NCI-H526 (cell line): ENCODE measurements around the gene FOXD4L6.
"Not testable (repeated sequence)": the region's sequence is repeated elsewhere in the genome, so short reads cannot be mapped to it uniquely, and the experiment has no call there.

Experiments used
- DNase-seq, 2 experiments: peaks; one replicate each; lab custom pipeline; 2025; lab: John Stamatoyannopoulos, UW

FOXD4L6 gene

DNA sequence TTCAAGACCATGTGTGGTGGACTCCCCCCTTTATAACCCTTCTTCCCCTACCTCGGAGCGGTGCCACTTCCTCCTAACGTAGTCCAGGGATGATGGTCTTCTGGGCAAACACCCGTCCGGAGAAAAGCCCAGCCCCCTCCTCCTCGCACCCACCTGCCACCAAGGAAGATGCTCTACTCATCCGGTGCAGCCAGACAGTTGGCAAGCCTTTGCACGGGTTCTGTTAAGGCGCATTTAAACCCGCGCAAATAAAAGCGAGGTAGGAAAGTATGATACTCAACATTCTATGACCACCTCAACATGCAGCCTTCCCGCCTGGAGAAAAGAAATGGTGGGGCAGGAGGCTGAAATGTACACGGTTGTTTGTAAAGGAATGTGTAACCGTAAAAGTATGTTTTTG lies at the start of gene FOXD4L6:
TSS of gene FOXD4L6 (minus strand) at position 101 of the 400 bp plus-strand sequence. CDS start 298 bp downstream, outside the sequence.
- DNase-seq, result not testable (repeated sequence)

DNA sequence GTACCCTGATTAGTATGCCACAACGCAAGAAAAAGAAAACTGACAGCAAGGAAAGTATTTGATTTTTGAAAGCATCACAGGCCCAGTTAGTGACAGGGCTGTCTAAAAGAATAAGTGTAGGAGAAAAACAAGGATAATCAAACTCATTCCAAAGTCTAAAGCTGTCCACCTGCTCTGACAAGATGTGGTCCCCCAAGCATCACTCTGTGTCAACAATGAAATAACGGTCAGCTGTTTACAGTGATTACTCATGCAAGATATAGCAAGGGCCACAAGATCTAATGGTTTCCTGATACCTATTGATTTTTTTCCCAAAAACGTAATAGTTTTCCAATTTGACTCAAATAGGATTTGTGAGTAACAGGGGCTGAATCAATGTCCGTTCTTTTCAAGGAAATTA lies 46.5 kb upstream of the FOXD4L6 start:
- not testable (repeated sequence) for DNase-seq

DNA sequence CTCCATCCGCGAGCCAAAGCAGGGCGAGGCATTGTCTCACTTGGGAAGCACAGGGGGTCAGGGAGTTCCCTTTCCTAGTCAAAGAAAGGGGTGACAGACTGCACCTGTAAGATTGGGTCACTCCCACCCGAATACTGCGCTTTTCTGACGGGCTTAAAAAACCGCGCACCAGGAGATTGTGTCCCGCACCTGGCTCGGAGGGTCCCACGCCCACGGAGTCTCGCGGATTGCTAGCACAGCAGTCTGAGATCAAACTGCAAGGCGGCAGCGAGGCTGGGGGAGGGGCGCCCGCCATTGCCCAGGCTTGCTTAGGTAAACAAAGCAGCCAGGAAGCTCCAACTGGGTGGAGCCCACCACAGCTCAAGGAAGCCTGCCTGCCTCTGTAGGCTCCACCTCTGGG lies 21.6 kb upstream of the FOXD4L6 start:
- DNase-seq, result not testable (repeated sequence)

DNA sequence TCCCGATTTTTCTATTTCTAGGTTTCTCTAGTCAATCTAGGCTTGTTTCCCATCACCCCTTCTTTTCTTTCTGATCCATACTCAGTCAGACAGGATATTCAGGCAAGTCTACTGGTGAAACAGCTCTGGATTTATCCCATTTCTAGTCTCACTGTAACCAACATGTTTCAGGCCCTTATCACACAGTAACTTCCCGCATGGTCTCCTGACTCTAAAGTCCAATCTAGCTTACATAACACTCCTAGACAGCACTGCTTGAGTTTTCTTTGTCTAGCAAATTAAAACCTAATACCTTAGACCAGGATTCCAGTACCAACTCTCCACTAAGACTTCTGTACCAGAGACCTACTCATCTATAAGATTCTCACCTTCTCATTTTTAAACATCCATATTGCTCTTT lies 13.4 kb upstream of the FOXD4L6 start:
- DNase-seq, result not testable (repeated sequence)

DNA sequence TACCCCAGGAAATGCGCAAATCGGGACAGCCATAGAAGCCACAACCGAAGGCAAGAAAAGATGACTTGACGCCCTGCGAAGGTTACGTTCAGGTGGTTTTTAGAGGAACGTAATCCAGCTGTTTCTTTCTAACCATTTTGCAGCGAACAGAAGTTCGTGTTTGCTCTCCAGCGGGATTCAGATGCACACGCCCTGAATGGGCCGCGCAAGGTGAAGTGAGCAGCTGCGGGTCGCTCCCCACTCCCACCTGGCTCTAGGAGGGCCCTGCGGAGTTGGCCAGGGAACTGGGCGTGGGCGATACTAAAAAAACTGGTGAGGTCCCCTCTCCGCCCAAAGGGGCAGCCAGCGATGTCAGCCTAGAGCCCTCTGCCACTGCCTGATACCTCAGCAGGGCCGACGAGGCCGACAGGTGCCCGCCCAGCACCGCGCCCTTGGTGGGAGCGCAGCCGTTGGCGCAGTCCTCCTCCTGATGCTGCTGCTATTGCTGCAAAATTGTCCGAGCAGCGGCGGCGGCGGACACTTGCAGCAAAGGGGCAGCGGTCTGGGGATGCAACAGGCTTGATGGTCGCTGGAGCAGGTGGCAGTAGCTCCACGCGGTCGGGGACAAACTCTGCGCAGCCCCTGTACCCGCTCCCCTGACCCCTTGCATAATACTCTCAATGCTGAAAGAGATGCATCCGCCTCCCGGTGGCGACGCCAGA lies 1.6 kb downstream of the FOXD4L6 start:
- DNase-seq, result not testable (repeated sequence)

DNA sequence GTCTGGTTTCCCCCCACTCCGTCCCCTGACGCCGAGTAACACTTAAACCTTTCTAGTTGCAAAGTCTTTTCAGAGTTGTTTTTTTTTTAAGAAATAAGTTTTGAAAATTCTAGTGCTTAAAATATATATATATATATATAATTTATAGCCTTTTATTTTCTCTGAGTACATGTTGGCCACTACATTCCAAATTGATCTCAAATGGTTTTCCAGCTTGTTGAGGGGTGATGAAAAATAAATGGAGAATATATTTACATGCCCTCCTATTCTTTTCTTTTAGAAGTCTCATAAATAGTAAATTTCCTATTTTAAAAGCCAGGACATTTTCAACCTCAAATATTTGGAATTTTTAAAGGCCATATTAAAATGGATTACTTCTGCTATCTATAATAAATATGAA lies 2.5 kb downstream of the FOXD4L6 start:
- DNase-seq, result not testable (repeated sequence)

DNA sequence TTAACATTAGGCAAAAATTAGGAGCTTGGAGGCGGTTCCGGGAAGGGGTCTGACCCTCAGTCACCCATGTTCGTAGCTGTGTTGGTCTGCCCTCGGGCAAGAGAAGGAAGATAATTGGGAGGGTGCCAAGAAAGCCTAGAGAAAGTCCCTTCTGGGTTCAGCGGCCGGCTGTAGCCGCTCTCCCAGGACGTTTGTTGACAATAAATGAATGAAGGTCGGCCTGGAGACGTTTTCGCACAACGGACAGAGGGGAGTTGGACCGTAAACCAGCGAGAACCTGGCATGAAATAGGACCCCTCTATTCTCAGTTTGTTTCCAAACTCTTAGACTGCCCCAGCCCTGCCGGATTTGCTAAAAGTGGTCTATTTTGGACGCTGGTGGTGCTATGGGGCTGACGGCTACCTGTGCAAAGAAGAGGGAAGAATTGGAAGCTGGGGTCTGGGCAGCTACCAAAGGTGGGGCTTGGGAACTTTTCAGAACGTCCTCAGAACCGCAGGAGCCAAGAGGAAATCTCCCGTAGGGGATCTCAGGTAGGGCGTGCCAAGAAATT lies 3.3 kb downstream of the FOXD4L6 start:
- not testable (repeated sequence) for DNase-seq

DNA sequence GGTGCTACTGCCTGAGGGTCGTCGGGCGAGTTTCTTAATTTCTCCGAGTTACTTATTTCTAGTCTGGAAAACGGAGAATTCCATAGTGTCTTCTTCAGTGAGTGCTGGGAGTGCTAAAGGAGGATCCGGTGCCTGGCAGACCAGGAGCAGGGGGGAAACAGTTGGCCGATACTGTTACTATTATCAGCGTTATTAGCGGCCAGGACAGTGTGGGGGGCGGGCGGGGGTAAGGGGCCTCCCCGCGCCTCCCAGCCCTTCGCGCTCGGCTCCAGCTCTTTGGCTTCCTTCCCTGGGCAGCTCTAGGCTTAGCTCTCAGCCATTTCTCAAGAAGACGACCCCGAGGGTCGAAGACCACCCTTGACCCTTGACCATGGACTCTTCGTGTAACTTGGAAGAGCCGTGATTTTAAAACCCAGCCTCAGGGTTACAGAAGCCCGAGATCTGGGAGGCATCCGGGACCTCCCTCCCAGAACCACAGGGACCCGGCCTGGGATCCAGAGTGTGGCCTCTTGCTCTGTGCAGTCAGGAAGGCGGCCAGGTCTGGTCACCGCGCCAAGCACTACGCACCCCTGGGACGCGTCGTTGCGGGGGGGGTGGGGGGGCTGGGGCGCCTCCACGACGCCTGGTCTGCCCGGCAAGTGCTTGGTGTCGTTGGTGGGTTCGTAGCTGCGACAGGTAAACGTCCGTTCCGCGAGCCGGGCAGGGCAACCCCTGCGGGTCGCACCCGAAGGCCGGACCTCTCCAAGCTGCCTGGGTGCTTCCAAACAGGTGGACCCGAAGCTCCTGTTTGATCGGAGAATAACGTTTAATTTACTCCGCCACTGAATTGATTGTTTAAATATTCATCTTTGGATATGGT lies 4.0 kb downstream of the FOXD4L6 start:
- DNase-seq, result not testable (repeated sequence)

DNA sequence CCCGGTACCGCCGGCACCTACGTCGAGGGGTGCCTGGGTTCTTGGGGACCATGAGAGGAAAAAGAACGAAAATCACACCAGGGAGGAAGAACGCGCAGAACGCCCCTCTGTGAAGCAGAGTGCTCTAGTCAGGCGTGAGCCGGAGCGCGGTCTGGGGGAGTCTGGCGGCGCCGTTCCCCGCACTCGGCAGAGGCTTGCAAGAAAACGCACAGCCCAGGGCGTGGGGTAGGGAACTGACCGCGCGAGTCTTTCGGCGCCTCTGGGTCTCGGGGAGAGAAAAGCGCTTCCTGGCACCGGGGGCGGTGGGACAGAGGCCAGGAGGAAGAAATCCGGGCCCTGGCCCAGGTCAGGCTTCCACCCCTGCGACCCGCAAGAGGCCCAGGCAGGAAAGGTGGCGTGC lies 4.7 kb downstream of the FOXD4L6 start:
- DNase-seq, result not testable (repeated sequence)

DNA sequence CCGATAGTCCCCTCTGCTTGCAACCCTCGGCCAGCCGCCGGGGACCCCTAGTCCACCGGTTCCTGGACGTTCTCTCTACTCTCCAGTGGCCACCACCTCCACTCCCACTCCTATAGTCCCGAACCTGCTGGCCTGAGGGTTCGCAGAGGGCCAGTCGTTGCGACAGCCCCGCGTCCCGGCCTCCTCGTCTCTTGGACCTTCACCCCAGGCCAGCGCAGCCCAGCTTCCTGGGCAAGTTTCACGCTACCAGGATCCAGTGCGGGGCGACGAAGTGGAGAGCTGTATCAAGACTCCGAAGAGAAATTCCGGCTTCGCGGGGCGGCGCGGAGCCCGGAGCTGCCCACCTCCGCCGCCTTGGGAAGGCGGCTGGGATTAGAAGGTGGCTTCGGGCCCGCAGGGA lies 5.1 kb downstream of the FOXD4L6 start:
- DNase-seq, result not testable (repeated sequence)

DNA sequence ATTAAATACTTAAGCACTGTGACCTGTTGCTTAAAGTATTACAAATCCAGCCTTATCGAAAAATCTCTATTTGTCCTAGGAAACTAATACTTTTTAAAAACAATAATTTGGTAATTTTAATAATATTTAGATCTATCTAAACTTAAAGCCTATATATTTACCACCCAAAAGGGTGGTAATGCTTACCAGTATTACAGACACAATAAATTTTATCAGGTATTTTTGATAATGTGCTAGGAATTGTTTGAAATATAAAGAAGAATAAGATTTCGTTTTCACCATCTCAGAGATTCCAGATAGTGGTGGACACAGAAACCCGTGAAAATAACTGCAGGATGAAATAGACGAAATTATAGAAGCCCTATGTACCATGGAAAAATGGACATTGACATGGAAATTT lies 7.8 kb downstream of the FOXD4L6 start:
- not testable (repeated sequence) for DNase-seq

DNA sequence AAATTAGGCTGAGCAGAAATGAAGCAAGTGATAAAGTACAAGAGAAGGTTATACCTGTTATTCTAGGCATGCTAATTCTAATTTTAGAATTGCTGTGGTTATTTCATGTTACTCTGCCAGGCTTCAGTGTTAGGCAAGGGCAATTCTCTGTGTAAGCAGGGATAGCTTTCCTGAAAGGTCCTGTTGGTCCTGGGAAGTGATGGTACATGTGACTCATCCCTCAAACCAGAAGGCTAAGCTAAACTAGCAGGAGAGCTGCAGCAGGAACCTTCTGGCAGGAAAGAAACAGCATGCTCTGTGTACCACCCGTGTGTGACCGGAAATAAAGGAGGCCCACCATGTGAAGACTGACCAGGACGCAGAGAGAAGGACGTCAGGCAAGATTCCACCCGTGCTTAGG lies 8.8 kb downstream of the FOXD4L6 start:
- not testable (repeated sequence) for DNase-seq

DNA sequence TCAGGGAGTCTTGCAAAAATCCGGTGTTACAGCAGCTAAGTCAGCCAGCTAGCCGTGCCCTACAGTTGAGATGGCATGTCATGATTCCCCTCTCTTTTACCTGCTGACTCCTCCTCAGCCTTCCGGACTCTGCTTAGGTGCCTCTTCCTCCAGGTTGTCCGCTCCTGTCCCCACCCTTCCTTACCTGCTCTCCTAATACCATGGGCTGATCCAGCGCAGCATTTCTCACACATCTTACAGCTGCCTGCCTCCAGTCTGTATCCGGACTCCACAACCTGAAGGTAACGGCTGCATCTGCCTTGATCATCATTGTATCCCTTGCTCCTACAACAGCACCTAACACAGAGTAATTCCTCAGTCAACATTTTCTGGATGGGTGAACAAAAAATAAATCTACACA lies 9.2 kb downstream of the FOXD4L6 start:
- DNase-seq, result not testable (repeated sequence)

DNA sequence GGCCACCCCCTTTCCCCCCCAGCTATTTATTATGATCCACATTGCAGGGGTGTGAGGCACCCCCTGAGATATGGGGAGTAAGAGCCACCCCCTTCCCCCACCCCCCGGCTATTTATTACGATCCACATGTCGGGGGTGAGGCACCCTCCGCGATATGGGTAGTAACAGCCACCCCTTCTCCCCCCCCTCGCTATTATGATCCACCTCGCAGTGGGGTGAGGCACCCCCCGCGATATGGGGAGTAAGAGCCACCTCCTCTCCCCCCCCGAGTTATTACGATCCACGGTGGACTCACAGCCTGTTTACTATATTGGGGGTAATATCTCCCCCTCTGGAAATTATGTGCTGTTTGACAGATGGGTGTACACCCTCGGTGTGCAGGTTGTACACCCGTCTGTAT lies 15.1 kb downstream of the FOXD4L6 start:
- not testable (repeated sequence) for DNase-seq

DNA sequence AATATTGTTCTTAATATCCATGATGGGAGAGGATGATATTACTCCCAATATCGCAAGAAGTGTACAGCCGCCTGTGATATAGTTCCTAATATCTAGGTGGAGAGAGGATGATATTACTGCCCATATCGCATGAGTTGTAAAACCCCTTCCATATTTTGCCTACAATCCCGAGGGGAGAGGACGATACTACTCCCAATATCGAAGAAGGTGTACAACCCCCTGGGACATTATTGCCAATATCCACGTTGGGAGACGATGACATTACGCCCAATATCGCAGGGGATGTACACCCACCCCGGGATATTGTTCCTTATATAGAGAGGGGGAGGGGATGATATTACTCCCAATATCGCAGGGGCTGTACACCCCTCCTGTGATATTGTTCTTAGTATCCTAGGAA lies 17.1 kb downstream of the FOXD4L6 start:
- DNase-seq, result not testable (repeated sequence)

DNA sequence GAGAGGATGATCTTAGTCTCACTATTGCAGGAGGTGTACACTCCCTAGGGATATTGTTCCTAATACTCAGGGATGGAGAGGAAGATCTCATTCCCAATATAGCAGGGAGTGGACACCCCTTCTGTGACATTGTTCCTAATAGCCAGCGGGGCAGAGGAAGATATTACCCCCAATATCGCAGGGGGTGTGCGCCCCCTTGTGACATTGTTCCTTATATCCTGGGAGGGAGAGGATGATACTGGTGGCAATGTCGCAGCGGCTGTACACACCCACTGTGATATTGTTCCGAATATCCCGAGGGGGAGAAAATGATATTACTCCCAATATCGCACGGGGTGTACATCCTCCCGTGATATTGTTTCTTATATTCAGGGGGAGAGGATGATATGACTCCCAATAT lies 17.6 kb downstream of the FOXD4L6 start:
- not testable (repeated sequence) for DNase-seq

DNA sequence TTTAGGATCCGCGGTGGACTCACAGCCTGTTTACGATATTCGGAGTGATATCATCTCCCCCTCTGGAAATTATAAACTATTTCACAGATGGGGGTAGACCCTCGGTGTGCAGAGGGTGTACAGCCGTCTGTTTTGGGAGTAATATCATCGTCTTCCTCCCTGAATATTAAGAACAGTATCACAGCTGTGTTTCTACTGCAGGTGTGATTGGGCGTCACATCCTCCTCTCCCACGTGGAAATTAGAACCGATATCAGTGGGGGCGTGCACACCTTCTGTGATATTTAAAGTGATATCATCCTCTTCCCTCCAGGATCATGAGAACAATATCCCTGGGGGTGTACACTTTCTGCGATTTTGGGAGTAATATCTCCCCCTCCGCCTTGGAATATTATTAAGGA lies 19.2 kb downstream of the FOXD4L6 start:
- not testable (repeated sequence) for DNase-seq

DNA sequence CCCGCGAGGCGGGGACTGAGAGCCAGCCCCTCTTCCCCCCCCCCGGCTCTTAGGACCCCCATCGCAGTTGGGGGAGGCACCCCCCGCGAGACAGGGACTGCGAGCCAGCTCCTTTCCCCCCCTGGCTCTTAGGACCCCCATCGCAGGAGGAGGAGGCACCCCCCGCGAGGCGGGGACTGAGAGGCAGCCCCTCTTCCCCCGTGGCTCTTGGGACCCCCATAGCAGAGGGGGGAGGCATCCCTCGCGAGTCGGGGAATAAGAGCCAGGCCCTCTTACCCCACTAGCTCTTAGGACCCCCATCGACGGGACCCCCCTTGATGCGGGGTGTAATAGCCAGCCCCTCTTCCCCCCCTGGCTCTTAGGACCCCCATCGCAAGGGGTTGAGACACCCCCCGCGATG lies 19.7 kb downstream of the FOXD4L6 start:
- not testable (repeated sequence) for DNase-seq

DNA sequence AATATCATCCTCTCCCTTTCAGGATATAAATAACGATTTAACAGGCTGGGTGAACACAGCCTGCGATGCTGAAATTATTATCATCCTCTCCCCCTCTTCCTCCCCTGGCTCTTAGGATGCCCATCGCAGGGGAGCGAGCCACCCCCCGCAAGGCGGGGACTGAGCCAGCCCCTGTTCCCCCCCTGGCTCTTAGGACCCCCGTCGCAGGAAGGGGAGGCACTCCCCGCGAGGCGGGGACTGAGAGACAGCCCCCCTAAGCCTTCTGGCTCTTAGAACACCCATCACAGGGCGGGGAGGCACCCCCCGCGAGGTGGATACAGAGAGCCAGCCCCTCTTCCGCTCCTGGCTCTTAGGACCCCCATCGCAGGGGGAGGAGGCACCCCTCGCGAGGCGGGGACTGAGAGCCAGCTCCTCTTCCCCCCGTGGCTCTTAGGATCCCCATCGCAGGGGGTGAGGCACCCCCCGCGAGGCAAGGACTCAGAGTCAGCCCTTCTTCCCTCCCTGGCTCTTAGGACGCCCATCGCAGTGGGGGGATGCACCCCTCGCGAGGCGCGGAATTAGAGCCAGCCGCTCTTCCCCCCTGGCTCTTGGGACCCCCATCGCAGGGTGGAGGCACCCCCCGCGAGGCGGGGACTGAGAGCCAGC lies 21.9 kb downstream of the FOXD4L6 start:
- DNase-seq, result not testable (repeated sequence)

DNA sequence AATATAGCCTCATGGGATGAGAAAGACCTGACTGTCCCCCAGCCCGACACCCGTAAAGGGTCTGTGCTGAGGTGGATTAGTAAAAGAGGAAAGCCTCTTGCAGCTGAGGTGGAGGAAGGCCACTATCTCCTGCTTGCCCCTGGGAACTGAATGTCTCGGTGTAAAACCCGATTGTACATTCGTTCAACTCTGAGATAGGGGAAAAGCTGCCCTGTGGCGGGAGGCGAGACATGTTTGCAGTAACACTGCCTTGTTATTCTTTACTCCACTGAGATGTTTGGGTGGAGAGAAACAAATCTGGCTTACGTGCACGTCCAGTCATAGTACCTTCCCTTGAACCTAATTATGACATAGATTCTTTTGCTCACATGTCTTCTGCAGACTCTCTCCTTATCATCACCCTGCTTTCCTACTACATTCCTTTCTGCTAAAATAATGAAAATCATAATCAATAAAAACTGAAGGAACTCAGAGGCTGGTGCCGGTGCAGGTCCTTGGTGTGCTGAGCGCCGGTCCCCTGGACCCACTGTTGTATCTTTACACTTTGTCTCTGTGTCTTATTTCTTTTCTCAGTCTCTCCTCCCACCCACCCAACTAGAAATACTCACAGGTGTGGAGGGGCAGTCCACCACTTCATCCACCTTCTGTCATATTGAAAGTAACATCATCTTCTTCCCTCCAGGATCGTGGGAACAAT lies 22.8 kb downstream of the FOXD4L6 start:
- not testable (repeated sequence) for DNase-seq

DNA sequence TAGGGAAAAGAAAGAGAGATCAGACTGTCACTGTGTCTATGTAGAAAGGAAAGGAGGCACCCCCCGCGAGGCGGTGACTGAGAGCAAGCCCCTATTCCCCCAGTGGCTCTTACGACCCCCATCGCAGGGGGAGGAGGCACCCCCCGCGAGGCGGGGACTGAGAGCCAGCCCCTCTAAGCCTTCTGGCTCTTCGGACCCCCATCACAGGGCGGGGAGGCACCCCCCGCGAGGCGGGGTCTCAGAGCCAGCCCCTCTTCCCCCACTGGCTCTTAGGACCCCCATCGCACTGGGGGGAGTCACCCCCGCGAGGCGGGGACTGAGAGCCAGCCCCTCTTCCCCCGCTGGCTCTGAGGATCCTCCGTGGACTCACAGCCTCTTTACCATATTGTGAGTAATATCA lies 23.9 kb downstream of the FOXD4L6 start:
- DNase-seq, result not testable (repeated sequence)

DNA sequence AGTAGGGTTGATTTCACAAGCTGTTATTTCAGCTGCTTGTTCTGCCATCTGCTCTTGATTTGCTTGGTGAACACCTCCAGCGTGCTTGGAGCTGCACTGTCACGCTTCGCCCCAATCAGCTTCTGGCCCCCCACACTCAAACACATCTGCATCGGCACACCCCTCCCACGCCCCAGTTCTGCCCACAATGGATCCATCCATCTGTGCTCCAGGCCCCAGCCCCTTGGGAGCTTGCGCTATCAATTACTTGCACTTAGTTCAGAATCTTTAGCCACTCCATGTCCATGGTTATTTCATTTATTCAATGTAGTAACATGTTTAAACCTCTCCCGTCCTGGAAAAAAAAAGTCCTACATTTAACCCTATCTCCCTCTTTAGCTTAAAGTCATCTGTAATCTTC lies 28.0 kb downstream of the FOXD4L6 start:
- DNase-seq, result not testable (repeated sequence)
